Central memory CD8-positive, alpha-beta T cell (primary cell): ENCODE measurements around the gene CARD11.

ENCODE experiments used
- ATAC-seq: fragments of 150-1000 bp; cut with Tn5 transposase; replicated peaks from 2 replicates; pipeline ENCODE4 v1.10.0; 2022; ENCODE audit warnings: mild to moderate bottlenecking, moderate FRiP score, moderate number of reproducible peaks; ENCODE audit not compliant: poor library complexity, severe bottlenecking; ENCODE audit errors: extremely low read depth
- DNase-seq, 2 donors: peaks; one replicate each; pipeline ENCODE4 v3.0.0; 2021; ENCODE audit warnings: low spot score in 2 of 2
- H3K27ac Mint-ChIP-seq: one replicate; pipeline ENCODE4 v1.8.0; 2022; ENCODE audit warnings: low read depth, mild to moderate bottlenecking, moderate library complexity, mixed read lengths
- H3K27me3 Mint-ChIP-seq: one replicate; pipeline ENCODE4 v1.8.0; 2022; ENCODE audit warnings: mixed read lengths
- H3K36me3 Mint-ChIP-seq: one replicate; pipeline ENCODE4 v1.8.0; 2022; ENCODE audit warnings: mild to moderate bottlenecking, moderate library complexity, mixed read lengths; ENCODE audit not compliant: insufficient read depth
- H3K4me1 Mint-ChIP-seq: one replicate; pipeline ENCODE4 v1.8.0; 2022; ENCODE audit warnings: mixed read lengths
- H3K4me3 Mint-ChIP-seq: one replicate; pipeline ENCODE4 v1.8.0; 2022; ENCODE audit warnings: mild to moderate bottlenecking, moderate library complexity, mixed read lengths
- H3K9me3 Mint-ChIP-seq: one replicate; pipeline ENCODE4 v1.8.0; 2022; ENCODE audit warnings: mixed read lengths

CARD11 gene

DNA sequence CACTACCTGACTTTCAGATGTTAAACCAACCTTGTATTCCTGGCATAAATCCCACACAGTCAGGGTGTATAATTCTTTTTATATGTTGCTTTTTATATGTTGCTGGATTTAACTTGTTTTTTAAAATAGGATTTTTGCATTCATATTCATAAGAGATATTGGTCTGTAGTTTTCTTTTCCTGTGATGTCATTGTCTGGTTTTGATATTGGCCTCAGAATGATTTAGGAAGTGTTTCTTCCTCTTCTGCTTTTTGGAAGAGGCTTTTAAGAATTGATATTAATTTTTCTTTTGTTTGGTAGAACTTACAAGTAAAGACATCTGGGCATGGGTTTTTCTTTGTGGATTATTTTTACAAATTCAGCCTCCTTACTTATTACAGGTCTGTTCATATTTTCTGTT, 93.1 kb downstream of the CARD11 start:
- Mint-ChIP-seq H3K27me3 (no peaks in the 10 kb centered on the region), H3K9me3 (no peaks in the 10 kb centered on the region), H3K4me3 (no peak overlapping the region), H3K36me3 (peaks cover 38% of the 10 kb centered on the region), H3K27ac (peak overlapping the region; percentile 82), H3K4me1 (peaks cover 60% of the 10 kb centered on the region)
- no peak for ATAC-seq
- DNase-seq, result no peak

- peak overlapping the region; percentile 58 for H3K27ac Mint-ChIP-seq
- DNase-seq (no peak), ATAC-seq (no peak)
- peaks cover 54% of the 10 kb centered on the region for H3K4me1 Mint-ChIP-seq
- peaks cover 38% of the 10 kb centered on the region for H3K36me3 Mint-ChIP-seq
- H3K9me3 Mint-ChIP-seq, result no peaks in the 10 kb centered on the region
- no peak overlapping the region for H3K4me3 Mint-ChIP-seq
- H3K27me3 Mint-ChIP-seq, result no peaks in the 10 kb centered on the region
These were observed 94.9 kb downstream of the CARD11 start for GRCh38 chr7:2948749-2949148.

DNA sequence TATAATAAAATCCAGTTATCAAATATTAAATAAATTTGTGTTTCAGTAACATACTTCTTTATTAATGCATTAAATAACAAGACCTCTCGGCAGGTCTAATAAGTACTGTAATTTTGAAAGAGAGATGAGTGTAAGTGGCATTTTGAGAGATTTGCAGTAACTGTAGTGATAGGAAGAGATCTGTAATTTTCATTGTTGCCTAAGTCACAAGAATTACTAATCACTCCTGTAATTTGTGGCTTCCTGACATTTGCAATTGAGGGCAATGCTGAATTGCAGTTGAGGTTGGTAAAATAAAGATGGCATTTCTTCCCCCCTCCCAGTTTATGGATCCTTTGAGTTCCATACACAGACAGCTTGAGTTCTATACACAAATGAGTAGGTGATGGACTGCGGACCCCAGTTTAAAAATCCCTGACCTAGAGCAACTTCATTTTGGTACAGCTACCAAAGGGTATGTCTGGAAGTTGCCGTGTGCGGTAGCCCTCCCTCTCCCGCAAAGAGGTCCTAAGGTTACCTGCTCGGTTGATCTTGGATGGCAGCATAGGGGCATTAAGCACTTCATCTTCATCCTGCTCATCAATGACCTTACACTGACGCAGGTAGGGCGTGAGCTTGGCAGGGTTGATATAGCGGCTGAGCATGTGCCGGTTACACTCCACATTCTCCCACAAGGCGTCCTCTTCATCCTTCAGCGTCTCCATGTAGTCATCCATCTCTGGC, 96.4 kb downstream of the CARD11 start:
- no peak overlapping the region for H3K27ac Mint-ChIP-seq
- peaks cover 54% of the 10 kb centered on the region for H3K4me1 Mint-ChIP-seq
- no peak overlapping the region for H3K4me3 Mint-ChIP-seq
- peaks cover 43% of the 10 kb centered on the region for H3K36me3 Mint-ChIP-seq
- DNase-seq (no peak), ATAC-seq (no peak)
- no peaks in the 10 kb centered on the region for H3K27me3 Mint-ChIP-seq
- H3K9me3 Mint-ChIP-seq, result no peaks in the 10 kb centered on the region

- ATAC-seq (no peak), DNase-seq (no peak)
- no peaks in the 10 kb centered on the region for H3K27me3 Mint-ChIP-seq
- H3K9me3 Mint-ChIP-seq, result no peaks in the 10 kb centered on the region
- peak overlapping the region; percentile 9 for H3K27ac Mint-ChIP-seq
- peaks cover 45% of the 10 kb centered on the region for H3K4me1 Mint-ChIP-seq
- H3K4me3 Mint-ChIP-seq, result no peak overlapping the region
- peaks cover 52% of the 10 kb centered on the region for H3K36me3 Mint-ChIP-seq
These were observed 98.5 kb downstream of the CARD11 start for GRCh38 chr7:2945171-2945570.

DNA sequence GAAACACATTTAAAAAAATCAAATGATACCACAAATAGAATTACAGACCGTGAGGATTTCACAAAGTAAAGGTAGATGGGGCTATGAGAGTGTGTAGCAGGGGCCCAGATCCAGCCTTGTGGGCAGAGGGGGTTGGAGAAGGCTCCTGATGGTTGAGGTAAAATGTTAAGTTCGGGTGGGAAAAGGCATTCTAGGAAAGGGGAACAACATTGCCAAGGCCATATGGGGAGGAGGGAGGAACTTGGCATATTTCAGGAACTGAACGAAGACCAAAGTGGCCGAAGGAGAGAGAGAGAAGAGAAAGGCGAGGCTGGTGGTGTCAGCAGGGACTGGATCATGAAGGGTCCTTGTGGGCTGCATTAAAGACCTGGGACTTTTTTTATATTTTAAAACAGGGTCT, 98.9 kb downstream of the CARD11 start:
- H3K9me3 Mint-ChIP-seq, result no peaks in the 10 kb centered on the region
- DNase-seq (no peak), ATAC-seq (no peak)
- peaks cover 56% of the 10 kb centered on the region for H3K36me3 Mint-ChIP-seq
- H3K27ac Mint-ChIP-seq, result peak overlapping the region; percentile 9
- H3K4me1 Mint-ChIP-seq, result peaks cover 48% of the 10 kb centered on the region
- H3K4me3 Mint-ChIP-seq, result no peak overlapping the region
- H3K27me3 Mint-ChIP-seq, result no peaks in the 10 kb centered on the region

DNA sequence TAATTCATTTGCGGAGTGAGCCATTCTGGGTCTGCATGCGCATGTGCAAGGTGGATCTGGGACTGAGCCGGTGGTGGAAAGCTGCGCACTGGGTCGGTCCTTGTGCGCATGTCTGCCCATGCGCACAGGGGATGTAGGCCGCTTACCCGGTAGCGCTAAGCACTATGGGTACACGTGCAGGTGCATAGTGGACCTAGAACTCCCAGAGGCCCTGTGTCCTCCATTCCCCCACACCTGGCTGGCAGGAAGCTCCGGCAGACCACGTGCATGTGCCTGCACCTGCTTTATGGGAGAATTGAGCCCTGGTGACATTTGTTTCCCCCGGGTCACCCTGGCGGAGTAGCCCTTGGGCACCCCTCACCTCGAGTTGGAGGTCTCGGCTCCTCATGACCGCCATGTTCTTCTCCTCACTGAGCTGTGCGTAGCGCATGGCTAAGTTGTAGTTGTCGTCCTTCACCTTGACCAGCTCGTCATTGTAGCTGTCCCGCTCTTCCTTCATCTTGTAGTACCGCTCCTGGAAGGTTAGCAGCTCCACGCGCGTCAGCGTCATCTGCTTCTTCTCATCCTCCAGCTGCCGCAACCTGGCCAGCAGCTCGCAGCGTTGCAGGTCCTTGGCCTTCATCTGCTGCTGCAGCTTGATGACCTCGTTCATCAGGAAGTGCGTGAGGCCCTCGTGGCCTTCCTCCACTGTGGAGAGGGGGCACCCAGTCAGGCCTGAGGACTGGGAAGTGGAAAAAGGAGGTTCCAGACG, 99.6 kb downstream of the CARD11 start:
- Mint-ChIP-seq H3K4me3 (no peak overlapping the region), H3K27me3 (no peaks in the 10 kb centered on the region), H3K9me3 (no peaks in the 10 kb centered on the region), H3K4me1 (peaks cover 43% of the 10 kb centered on the region), H3K36me3 (peaks cover 55% of the 10 kb centered on the region), H3K27ac (peak overlapping the region; percentile 9)
- no peak for ATAC-seq
- DNase-seq, result no peak

- peak overlapping the region; percentile 74 for H3K27ac Mint-ChIP-seq
- H3K27me3 Mint-ChIP-seq, result no peaks in the 10 kb centered on the region
- no peak for DNase-seq
- peaks cover 60% of the 10 kb centered on the region for H3K36me3 Mint-ChIP-seq
- no peak overlapping the region for H3K4me3 Mint-ChIP-seq
- no peaks in the 10 kb centered on the region for H3K9me3 Mint-ChIP-seq
- H3K4me1 Mint-ChIP-seq, result peaks cover 34% of the 10 kb centered on the region
- no peak for ATAC-seq
These were observed 102.3 kb downstream of the CARD11 start for GRCh38 chr7:2941216-2941859.

GRCh38 chr7:2940466-2940865, 103.2 kb downstream of the CARD11 start:
- H3K27ac Mint-ChIP-seq, result peak overlapping the region; percentile 74
- H3K9me3 Mint-ChIP-seq, result no peaks in the 10 kb centered on the region
- H3K4me1 Mint-ChIP-seq, result peaks cover 34% of the 10 kb centered on the region
- ATAC-seq, result no peak
- H3K4me3 Mint-ChIP-seq, result no peak overlapping the region
- H3K36me3 Mint-ChIP-seq, result peaks cover 53% of the 10 kb centered on the region
- no peaks in the 10 kb centered on the region for H3K27me3 Mint-ChIP-seq
- DNase-seq, result no peak

DNA sequence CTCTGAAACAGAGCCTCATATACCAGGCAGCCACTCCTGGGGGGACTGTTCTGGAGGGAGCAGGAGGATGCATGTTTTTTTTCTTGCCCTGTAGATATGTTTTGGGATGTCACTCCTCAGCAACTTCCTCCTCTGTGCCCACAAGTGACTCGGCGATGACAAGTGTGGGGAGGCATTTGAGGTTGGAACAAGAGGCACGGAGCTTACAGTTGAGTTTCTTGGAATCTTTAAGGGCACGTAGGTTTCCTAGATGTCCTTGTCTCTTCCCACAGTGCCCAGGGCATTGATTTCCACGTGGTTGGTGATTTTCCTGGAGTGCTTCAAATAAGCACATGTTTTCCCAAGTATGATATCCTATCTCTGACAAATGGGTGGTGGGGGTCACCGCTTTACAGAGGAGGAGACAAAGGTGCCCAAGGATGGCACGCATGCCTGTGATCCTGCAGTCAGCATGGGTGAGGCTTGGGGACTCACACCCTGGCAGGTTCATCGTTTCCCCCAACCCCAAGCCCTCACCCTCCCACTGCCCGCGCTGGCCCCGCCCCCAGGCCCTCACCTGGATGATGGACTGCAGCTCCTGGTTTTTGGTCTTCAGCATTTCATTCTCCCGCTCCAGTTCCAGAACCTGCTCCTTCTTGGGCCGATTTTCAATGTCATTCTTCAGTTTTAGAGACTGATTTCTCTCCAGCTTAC, 104.3 kb downstream of the CARD11 start:
- Mint-ChIP-seq H3K27me3 (no peaks in the 10 kb centered on the region), H3K4me1 (peaks cover 24% of the 10 kb centered on the region), H3K9me3 (no peaks in the 10 kb centered on the region), H3K4me3 (no peak overlapping the region), H3K27ac (peak overlapping the region; percentile 74), H3K36me3 (peaks cover 52% of the 10 kb centered on the region)
- ATAC-seq (no peak), DNase-seq (no peak)

GRCh38 chr7:2938514-2939192, 105.0 kb downstream of the CARD11 start:
- DNase-seq (no peak), ATAC-seq (no peak)
- Mint-ChIP-seq H3K9me3 (no peaks in the 10 kb centered on the region), H3K27me3 (no peaks in the 10 kb centered on the region), H3K27ac (no peak overlapping the region), H3K36me3 (peaks cover 57% of the 10 kb centered on the region), H3K4me3 (no peak overlapping the region), H3K4me1 (peaks cover 22% of the 10 kb centered on the region)

GRCh38 chr7:2937701-2938513, 105.8 kb downstream of the CARD11 start:
- H3K36me3 Mint-ChIP-seq, result peaks cover 59% of the 10 kb centered on the region
- no peak overlapping the region for H3K27ac Mint-ChIP-seq

More at GRCh38 chr7:2937701-2938513, 105.8 kb downstream of the CARD11 start:
- H3K9me3 Mint-ChIP-seq, result no peaks in the 10 kb centered on the region
- ATAC-seq (no peak), DNase-seq (no peak)
- peaks cover 19% of the 10 kb centered on the region for H3K4me1 Mint-ChIP-seq
- H3K4me3 Mint-ChIP-seq, result no peak overlapping the region
- no peaks in the 10 kb centered on the region for H3K27me3 Mint-ChIP-seq
